Sigmoid colon (tissue), 4 donors: ENCODE results near the gene RALY.

Experiments used
- CTCF ChIP-seq, 4 experiments: fragments of 450-650 bp in 3 of 4; fragments of 200-600 bp in 1 of 4; IDR thresholded peaks; one replicate each; pipeline ENCODE4 v1.5.1; 2016 to 2019; ENCODE audit warnings: antibody characterized with exemption in 4 of 4, mild to moderate bottlenecking in 3 of 4, moderate library complexity in 2 of 4
- POLR2A ChIP-seq, 2 donors: fragments of 450-650 bp; IDR thresholded peaks; one replicate each; pipeline ENCODE4 v1.6.1; 2016; ENCODE audit warnings: antibody characterized with exemption in 2 of 2, mild to moderate bottlenecking in 2 of 2, moderate library complexity in 2 of 2
- POLR2AphosphoS5 ChIP-seq, 4 donors: sonication (generic); formaldehyde crosslinking; IDR thresholded peaks; one replicate each; pipeline ENCODE4 v1.6.1; 2017; ENCODE audit warnings: antibody characterized with exemption in 4 of 4

- TF ChIP-seq POLR2A (IDR thresholded peaks at IDR 0.05), result no peak
- no peak for TF ChIP-seq CTCF (IDR thresholded peaks at IDR 0.05)
- no peak for TF ChIP-seq POLR2AphosphoS5 (IDR thresholded peaks at IDR 0.05)
These were observed 29.1 kb downstream of the RALY start for GRCh38 chr20:34022839-34023234.
